GM20000 (cell line): ENCODE data around the gene UBE2Q1.

Experiments
- DNase-seq: peaks from one replicate; pipeline ENCODE4 v3.0.0; 2012; ENCODE audit warnings: low spot score
- TF ChIP-seq, protein P1 (sequence below): IDR thresholded peaks from 2 replicates; pipeline ENCODE4 v1.5.1; 2012; ENCODE audit warnings: mild to moderate bottlenecking, control low read depth; ENCODE audit errors: extremely low read depth, missing control alignments

UBE2Q1 gene

DNA sequence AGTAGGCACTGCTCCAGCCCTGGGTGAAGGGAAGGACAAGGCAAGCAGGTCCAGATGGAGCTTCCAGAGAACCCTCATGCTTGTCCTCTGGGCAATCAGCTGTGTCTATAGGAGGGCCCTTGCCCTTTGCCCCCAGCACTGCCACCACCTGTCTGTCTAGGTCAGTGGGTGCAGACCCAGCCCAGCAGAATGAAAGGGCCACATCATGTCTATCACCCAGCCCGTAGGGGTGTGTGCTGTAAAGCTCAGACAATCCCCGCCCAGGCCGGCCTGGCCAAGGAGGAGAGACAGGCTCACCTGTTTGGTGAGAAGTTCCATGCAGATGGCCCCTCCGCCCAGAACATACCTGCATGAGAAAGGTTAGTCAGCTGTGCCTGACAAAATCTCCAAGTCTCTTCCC, 7.0 kb downstream of the UBE2Q1 start:
- no peak for DNase-seq
- TF ChIP-seq, protein P1, sequence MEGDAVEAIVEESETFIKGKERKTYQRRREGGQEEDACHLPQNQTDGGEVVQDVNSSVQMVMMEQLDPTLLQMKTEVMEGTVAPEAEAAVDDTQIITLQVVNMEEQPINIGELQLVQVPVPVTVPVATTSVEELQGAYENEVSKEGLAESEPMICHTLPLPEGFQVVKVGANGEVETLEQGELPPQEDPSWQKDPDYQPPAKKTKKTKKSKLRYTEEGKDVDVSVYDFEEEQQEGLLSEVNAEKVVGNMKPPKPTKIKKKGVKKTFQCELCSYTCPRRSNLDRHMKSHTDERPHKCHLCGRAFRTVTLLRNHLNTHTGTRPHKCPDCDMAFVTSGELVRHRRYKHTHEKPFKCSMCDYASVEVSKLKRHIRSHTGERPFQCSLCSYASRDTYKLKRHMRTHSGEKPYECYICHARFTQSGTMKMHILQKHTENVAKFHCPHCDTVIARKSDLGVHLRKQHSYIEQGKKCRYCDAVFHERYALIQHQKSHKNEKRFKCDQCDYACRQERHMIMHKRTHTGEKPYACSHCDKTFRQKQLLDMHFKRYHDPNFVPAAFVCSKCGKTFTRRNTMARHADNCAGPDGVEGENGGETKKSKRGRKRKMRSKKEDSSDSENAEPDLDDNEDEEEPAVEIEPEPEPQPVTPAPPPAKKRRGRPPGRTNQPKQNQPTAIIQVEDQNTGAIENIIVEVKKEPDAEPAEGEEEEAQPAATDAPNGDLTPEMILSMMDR = no peak

DNA sequence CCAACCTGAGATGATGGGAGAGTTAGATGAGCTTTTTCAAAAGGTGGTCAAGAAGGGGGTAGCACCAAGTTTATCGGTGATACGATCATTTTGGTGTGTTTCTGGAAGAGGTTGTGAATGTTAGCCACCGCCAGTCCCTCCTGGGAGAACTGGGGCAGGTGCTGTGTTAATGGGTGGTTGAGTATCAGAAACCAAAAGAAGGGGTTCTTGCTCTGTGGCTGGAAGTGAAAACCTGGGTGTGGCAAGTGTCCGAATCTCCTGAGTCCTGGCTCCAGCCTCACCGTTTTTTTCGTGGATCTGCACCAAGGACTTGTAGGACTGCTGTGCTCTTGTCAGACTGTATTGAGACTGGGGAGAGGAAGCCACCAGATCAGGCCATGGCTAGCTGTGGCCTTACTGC, 7.8 kb downstream of the UBE2Q1 start:
- TF ChIP-seq, protein P1 = no peak
- DNase-seq = no peak

DNA sequence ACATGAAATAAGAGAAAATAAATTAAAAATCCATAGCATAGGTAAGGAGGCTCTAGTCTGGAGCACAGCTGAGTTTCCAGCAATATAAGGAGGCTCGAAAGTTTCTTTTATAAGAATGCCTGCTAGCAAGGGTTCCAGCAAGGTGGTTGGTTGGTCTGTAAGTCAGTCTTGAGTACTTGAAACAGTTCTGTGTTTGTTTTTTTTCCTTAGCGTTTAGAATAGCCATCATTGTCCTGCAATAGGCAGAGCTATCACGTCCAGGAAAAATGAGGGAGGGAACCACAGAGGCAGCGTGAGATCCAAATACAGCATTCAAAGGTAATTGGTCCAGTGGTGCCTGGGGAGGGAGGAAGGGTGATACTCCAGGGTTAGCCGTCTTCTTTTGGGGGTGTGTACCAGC, 8.4 kb downstream of the UBE2Q1 start:
- TF ChIP-seq, protein P1 = no peak
- DNase-seq = no peak

DNA sequence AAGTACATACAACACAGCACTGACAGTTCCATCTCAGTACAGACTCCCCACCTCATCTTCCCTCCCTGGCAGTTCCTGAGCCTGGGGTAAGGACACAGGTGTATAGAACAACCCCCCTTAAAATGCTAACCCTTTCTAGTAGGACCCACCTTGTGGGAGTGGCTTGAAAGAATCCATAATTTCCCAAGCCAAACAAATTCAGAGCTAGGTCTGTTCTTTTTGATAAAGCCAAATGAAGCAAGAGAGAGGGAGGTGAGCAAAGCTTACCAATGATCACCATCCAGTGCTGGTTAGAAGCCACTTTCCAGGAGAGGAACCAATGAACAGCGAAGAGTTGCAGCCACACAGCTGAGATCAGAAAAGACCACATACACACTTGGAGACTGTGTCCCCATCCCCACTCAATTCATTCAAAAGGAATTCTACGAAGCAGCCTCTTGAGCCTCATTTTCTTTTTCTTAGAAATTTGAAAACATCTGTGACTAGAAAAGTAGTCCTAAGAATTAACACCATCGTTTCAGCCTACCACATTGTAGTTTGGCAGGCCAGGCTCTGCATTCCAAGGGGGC, 9.2 kb downstream of the UBE2Q1 start:
- no peak for DNase-seq
- TF ChIP-seq, protein P1 = no peak

DNA sequence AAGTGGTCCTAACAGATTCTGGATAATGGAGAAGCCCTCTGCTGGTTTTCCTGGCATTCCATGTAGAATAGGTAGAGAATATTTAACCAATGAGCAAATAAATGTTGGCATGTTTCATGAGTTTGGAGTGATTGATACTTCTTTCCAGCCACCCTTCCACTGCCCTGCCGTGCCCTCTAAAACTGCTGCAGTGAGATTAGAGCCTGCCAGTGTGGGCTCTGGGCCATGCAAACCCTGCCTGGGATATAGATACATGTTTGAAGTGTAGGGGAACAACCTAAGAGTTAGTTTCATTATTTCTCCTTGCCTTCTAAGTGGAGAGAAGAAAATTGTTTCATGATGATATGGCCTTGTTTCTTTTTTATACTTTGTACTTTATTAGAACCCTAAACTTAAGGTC, 10.4 kb downstream of the UBE2Q1 start:
- TF ChIP-seq, protein P1 = no peak

DNA sequence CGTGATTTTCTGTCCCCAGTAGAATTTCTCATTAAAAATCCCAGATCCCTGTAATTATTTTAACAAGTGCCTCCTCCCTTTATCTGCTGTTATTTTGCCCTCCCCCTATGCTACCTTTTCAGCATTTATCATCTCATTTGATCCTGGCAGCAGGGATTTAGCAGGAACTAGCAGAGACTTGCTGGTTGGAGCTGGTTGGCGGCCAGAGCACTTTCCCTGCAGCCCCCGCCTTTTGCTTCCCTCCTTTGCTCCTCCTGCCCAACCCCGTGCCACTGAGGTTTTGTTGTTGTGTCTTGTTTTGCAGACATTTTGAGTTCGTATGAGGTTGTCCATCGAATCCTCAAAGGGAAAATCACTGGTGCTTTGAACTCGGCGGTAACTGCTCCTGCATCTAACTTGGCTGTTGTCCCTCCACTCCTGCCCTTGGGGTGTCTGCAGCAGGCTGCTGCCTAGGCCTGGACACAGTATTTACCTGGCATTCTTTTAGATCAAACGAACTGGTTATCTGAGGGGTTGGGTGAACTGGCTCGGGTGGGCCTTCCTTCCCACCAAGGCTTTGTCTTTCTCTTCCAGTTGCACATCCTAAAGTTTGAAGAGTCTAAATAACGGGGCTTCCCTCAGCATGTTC, 11.2 kb downstream of the UBE2Q1 start:
- no peak for DNase-seq
- TF ChIP-seq, protein P1 = no peak

More for the DNA sequence above, 10.4 kb downstream of the UBE2Q1 start:
- no peak for DNase-seq

DNA sequence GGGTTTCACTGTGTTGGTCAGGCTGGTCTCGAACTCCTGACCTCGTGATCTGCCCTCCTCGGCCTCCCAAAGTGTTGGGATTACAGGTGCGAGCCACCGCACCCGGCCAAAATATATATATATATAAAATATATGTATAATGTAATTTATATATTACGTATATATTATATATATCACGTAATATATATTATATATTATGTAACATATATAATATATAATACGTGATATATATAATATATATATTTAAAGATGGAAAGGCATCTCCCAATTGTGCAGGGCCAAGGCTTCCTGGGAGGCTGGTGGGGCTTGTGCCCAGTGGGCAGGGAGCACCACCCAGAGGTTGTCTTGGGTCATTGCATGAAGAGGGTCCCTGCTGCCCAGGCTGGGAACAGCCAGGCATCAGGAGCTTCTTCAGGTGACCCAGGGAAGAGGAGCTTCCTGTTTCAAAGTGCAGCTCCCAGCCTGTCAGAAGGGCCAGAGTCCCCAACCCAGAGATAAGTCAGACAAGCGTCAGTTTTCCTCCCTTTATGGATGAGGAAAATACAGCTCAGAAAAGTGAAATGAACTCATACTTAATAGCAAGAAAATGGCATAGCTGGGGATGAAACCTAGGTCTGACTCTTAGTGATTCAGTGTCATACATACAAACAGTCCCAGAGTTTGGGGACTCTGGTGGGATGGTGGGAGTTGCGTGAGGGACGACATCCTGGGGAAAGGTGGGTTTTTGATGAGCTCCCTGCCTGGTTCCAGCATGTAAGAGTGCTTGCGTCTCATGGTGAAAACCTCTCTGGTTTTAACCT, 12.0 kb downstream of the UBE2Q1 start:
- DNase-seq = peak; percentile 83

More for the DNA sequence above, 12.0 kb downstream of the UBE2Q1 start:
- TF ChIP-seq, protein P1 = peak; percentile 67
